A549 (cell line): ENCODE results near the gene BCORL1. TPM values are rescaled to one million over a fixed set of nuclear protein-coding genes. Genes with fewer than 3 reads are reported as not detected.

Source experiments
- ATAC-seq, 2 experiments: fragments of 200-7000 bp in 1 of 2; fragments of >200 bp in 1 of 2; cut with Nextera tagmentation in 1 of 2; cut with Tn5 transposase in 1 of 2; 3 replicates each; pipeline versions ENCODE4 v1.8.0 to v1.9.1; 2018 to 2020; ENCODE audit warnings: mild to moderate bottlenecking in 1 of 2, moderate library complexity in 1 of 2
- CTCF ChIA-PET: fragments of 300-600 bp; sonication (Branson Sonifier 250); formaldehyde crosslinking; extraction: SDS; loops from one replicate; lab custom pipeline; 2021; ENCODE audit warnings: antibody characterized with exemption, inconsistent platforms; lab: Yijun Ruan, JAX
- POLR2A ChIA-PET: fragments of 350-600 bp; formaldehyde crosslinking; extraction: SDS; loops from one replicate; lab custom pipeline; 2021; ENCODE audit warnings: antibody characterized with exemption, inconsistent platforms; lab: Yijun Ruan, JAX
- DNase-seq, 2 experiments: peaks; one replicate each; pipeline versions ENCODE4 v3.0.0 to v3.0.0-alpha.2; 2011 to 2016; ENCODE audit warnings: low read depth in 1 of 2, low spot score in 1 of 2
- FAIRE-seq: peaks from 2 replicates; lab custom pipeline; 2011; peaks lifted over from hg19 to GRCh38; lab: Jason Lieb, UNC
- H3K27ac ChIP-seq, 2 experiments: fragments of >200 bp; sonication (Bioruptor Twin); formaldehyde crosslinking; 3 replicates each; pipeline ENCODE4 v1.5.1; 2016 to 2017
- H3K4me1 ChIP-seq: fragments of >200 bp; sonication (Bioruptor Twin); formaldehyde crosslinking; 3 replicates; pipeline ENCODE4 v1.6.1; 2016
- H3K4me2 ChIP-seq: fragments of >200 bp; sonication (Bioruptor Twin); formaldehyde crosslinking; 3 replicates; pipeline ENCODE4 v1.6.1; 2016
- H3K4me3 ChIP-seq: fragments of >200 bp; sonication (Bioruptor Twin); formaldehyde crosslinking; 3 replicates; pipeline ENCODE4 v1.5.1; 2016
- H3K9me3 ChIP-seq: fragments of >200 bp; sonication (Bioruptor Twin); formaldehyde crosslinking; 3 replicates; pipeline ENCODE4 v1.6.1; 2016
- BHLHE40 ChIP-seq: IDR thresholded peaks from 2 replicates; pipeline ENCODE4 v1.6.1; 2012; ENCODE audit warnings: low read depth, low read length, inconsistent platforms
- CBX8 ChIP-seq: fragments of 200-600 bp; sonication (generic); IDR thresholded peaks from 2 replicates; pipeline ENCODE4 v1.6.1; 2016
- CEBPB ChIP-seq, 2 experiments: fragments of >200 bp in 1 of 2; sonication (Bioruptor Twin) in 1 of 2; formaldehyde crosslinking in 1 of 2; IDR thresholded peaks; 2 replicates each; pipeline ENCODE4 v1.6.1; 2012 to 2016
- ELK1 ChIP-seq: fragments of 150-350 bp; IDR thresholded peaks from 2 replicates; pipeline ENCODE4 v1.6.1; 2014; ENCODE audit warnings: low read depth, mild to moderate bottlenecking, low read length
- FOSL2 ChIP-seq, 2 experiments: fragments of 450-650 bp in 1 of 2; fragments of >200 bp in 1 of 2; sonication (Bioruptor Twin) in 1 of 2; formaldehyde crosslinking; IDR thresholded peaks; 2 replicates each; pipeline versions ENCODE4 v1.5.0 to v1.6.1; 2016 to 2020; ENCODE audit warnings: mild to moderate bottlenecking in 1 of 2, moderate library complexity in 1 of 2
- HOXA7 ChIP-seq: fragments of 250-450 bp; sonication (Bioruptor Pico); IDR thresholded peaks from 2 replicates; pipeline ENCODE4 v1.5.0; 2020; ENCODE audit warnings: mild to moderate bottlenecking, moderate library complexity
- PHF8 ChIP-seq: fragments of 200-600 bp; sonication (generic); IDR thresholded peaks from 2 replicates; pipeline ENCODE4 v1.6.1; 2016; ENCODE audit warnings: low read depth, mild to moderate bottlenecking, antibody characterized with exemption, moderate library complexity, borderline replicate concordance
- POLR2AphosphoS2 ChIP-seq: conservative IDR thresholded peaks from 2 replicates; pipeline ENCODE4 v1.6.1; 2012; ENCODE audit warnings: low read length, improper control_type of control experiment, inconsistent platforms
- RARB ChIP-seq: fragments of 250-450 bp; sonication (Bioruptor Pico); IDR thresholded peaks from 2 replicates; pipeline ENCODE4 v1.8.0; 2021; ENCODE audit warnings: mild to moderate bottlenecking, moderate library complexity
- RCOR1 ChIP-seq: fragments of 150-350 bp; IDR thresholded peaks from 2 replicates; pipeline ENCODE4 v1.6.1; 2014; ENCODE audit warnings: antibody characterized with exemption, low read length, low read depth
- SREBF2 ChIP-seq: fragments of 450-650 bp; IDR thresholded peaks from 2 replicates; pipeline ENCODE4 v1.6.1; 2014; ENCODE audit warnings: mild to moderate bottlenecking, moderate library complexity
- TP53 ChIP-seq: fragments of 250-450 bp; sonication (Bioruptor Pico); IDR thresholded peaks from 2 replicates; pipeline ENCODE4 v1.5.0; 2021; ENCODE audit warnings: mild to moderate bottlenecking, moderate library complexity
- WGBS: methylation state at CpG from one replicate; pipeline ENCODE4 v1.1.6; 2017; ENCODE audit errors: missing lambda C conversion rate; 5-methylcytosine and 5-hydroxymethylcytosine counted together
- polyA plus RNA-seq, 4 experiments: library from polyadenylated mRNA; depleted of rRNA in 3 of 4; stranded (reverse); fragments of >200 nt; fragmentation: RNase III in 1 of 4; extraction: RNeasy Plus Mini Kit Qiagen cat#74134 plus additional on column Dnase treatment in 1 of 4; gene quantifications; 2 replicates in 3 of 4; 3 replicates in 1 of 4; pipeline ENCODE4 v1.2.3, GENCODE V29; 2011 to 2017
- TF ChIP-seq, protein P1 (sequence below): fragments of 250-450 bp; sonication (Bioruptor Pico); IDR thresholded peaks from 2 replicates; pipeline ENCODE4 v1.5.0; 2020; ENCODE audit warnings: low read depth, mild to moderate bottlenecking, moderate library complexity

BCORL1 gene
- polyA plus RNA-seq, 2 of the 4 experiments (the other 2 are of a cell fraction), result 1.4 to 6.1 TPM

GRCh38 chrX:130084631-130085237 lies 102.3 kb downstream of the BCORL1 start:
- no peak for ATAC-seq
- Histone ChIP-seq H3K4me3 (no peak overlapping the region), H3K4me1 (0 out of 3 replicates have a peak, but pooled peaks cover 3% of the 10 kb centered on the region), H3K27ac (no peak overlapping the region), H3K4me2 (no peak overlapping the region), H3K9me3 (no peaks in the 10 kb centered on the region)
- no peak for FAIRE-seq
- WGBS, result 88% methylated on average over 5 of the region's 9 CpGs
- no peak for DNase-seq
- POLR2A ChIA-PET, result no interaction called here
- TF ChIP-seq BHLHE40, result no peak
- TF ChIP-seq, all 56 proteins: peak for 0
- CTCF ChIA-PET, result interaction anchor here (0.6 to 1.5 kb wide), 3 partner anchors 24 to 107 kb away, joined by 3 to 4 read pairs (median 4); no protein-coding TSS in a partner anchor

GRCh38 chrX:130085551-130086446 lies 103.4 kb downstream of the BCORL1 start:
- 86% methylated on average over 11 of the region's 11 CpGs for WGBS

GRCh38 chrX:130086447-130087206 lies 104.2 kb downstream of the BCORL1 start:
- H3K9me3 ChIP-seq, result no peaks in the 10 kb centered on the region
- 92% methylated on average over 9 of the region's 13 CpGs for WGBS
- TF ChIP-seq, protein P1, sequence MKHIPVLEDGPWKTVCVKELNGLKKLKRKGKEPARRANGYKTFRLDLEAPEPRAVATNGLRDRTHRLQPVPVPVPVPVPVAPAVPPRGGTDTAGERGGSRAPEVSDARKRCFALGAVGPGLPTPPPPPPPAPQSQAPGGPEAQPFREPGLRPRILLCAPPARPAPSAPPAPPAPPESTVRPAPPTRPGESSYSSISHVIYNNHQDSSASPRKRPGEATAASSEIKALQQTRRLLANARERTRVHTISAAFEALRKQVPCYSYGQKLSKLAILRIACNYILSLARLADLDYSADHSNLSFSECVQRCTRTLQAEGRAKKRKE (CRISPR knock-in tag), result no peak
- no peak for TF ChIP-seq FOSL2 (IDR thresholded peaks at IDR 0.05)
- no peak for TF ChIP-seq FOSL2 (CRISPR knock-in tag; IDR thresholded peaks at IDR 0.05)
- no peak for TF ChIP-seq RARB
- no peak for TF ChIP-seq PHF8
- no peak for TF ChIP-seq SREBF2
- TF ChIP-seq, all 56 proteins: peak for 0
- Histone ChIP-seq H3K4me3 (no peak overlapping the region), H3K4me2 (no peak overlapping the region), H3K27ac (no peak overlapping the region), H3K4me1 (0 out of 3 replicates have a peak, but pooled peaks cover 3% of the 10 kb centered on the region)
- ChIA-PET CTCF (interaction anchor here (1.1 kb wide), 1 partner anchor 66 kb away, joined by 3 read pairs; no protein-coding TSS in a partner anchor), POLR2A (no interaction called here)
- no peak for DNase-seq
- no peak for ATAC-seq
- FAIRE-seq, result no peak

More at GRCh38 chrX:130085551-130086446, 103.4 kb downstream of the BCORL1 start:
- TF ChIP-seq CBX8 (no peak), ELK1 (no peak), TP53 (CRISPR knock-in tag) (no peak), CEBPB (IDR thresholded peaks at IDR 0.05) (no peak), HOXA7 (CRISPR knock-in tag) (no peak), POLR2AphosphoS2 (no peak), RCOR1 (no peak)
- TF ChIP-seq, protein P1 (CRISPR knock-in tag), result no peak
- TF ChIP-seq, all 56 proteins: peak for 0
- ATAC-seq (no peak), DNase-seq (no peak), FAIRE-seq (no peak)
- no peaks in the 10 kb centered on the region for H3K9me3 ChIP-seq
- 0 out of 3 replicates have a peak, but pooled peaks cover 3% of the 10 kb centered on the region for H3K4me1 ChIP-seq
- ChIA-PET CTCF (interaction anchor here (0.6 to 1.5 kb wide), 4 partner anchors 25 to 106 kb away, joined by 3 to 4 read pairs (median 3); no protein-coding TSS in a partner anchor), POLR2A (no interaction called here)
- H3K4me2 ChIP-seq, result no peak overlapping the region
- no peak overlapping the region for H3K27ac ChIP-seq
- H3K4me3 ChIP-seq, result no peak overlapping the region
